B cell (primary cell): ENCODE data around the gene PLA2G4F. TPM values are rescaled to one million over a fixed set of nuclear protein-coding genes. Genes with fewer than 3 reads are reported as not detected.

Experiments
- ATAC-seq: fragments of 200-7000 bp; cut with Tn5 transposase; one replicate; pipeline ENCODE4 v1.10.0; 2021; ENCODE audit warnings: low read depth, mild to moderate bottlenecking, moderate number of reproducible peaks, moderate library complexity
- CTCF ChIA-PET: fragments of 350-600 bp; sonication (Branson Sonifier 250); formaldehyde crosslinking; loops from one replicate; lab custom pipeline; 2021; ENCODE audit warnings: antibody characterized with exemption, inconsistent platforms; lab: Charles Lee
- POLR2A ChIA-PET: fragments of 350-600 bp; sonication (Branson Sonifier 250); formaldehyde crosslinking; loops from one replicate; lab custom pipeline; 2021; ENCODE audit warnings: antibody characterized with exemption; lab: Charles Lee
- DNase-seq: peaks from one replicate; pipeline ENCODE4 v3.0.0; 2013
- H2AFZ ChIP-seq: 2 replicates; pipeline ENCODE4 v1.6.1; 2012; ENCODE audit warnings: mild to moderate bottlenecking, low read depth, low read length; ENCODE audit not compliant: insufficient read depth, poor library complexity, severe bottlenecking
- H3K27ac ChIP-seq, 2 donors: 1 replicate in 1 of 2; 2 replicates in 1 of 2; pipeline ENCODE4 v1.5.1; 2012 to 2013; ENCODE audit warnings: low read length in 2 of 2, mild to moderate bottlenecking in 2 of 2, moderate library complexity in 1 of 2
- H3K27me3 ChIP-seq, 4 experiments: fragments of 200-600 bp in 1 of 4; sonication (generic) in 1 of 4; replicated peaks in 1 of 4; 1 replicate in 2 of 4; 2 replicates in 2 of 4; pipeline versions ENCODE4 v1.6.1 to v1.7.0; 2013 to 2016; ENCODE audit warnings: low read length in 3 of 4, mild to moderate bottlenecking in 2 of 4, mixed read lengths in 1 of 4, moderate library complexity in 1 of 4; ENCODE audit not compliant: insufficient read depth in 4 of 4, control insufficient read depth in 3 of 4; ENCODE audit errors: control extremely low read depth in 1 of 4
- H3K36me3 ChIP-seq, 2 experiments: replicated peaks in 1 of 2; 1 replicate in 1 of 2; 2 replicates in 1 of 2; pipeline versions ENCODE4 v1.6.1 to v1.7.1; 2013; ENCODE audit warnings: low read length in 1 of 2; ENCODE audit not compliant: insufficient read depth in 2 of 2, control insufficient read depth in 1 of 2; ENCODE audit errors: control extremely low read depth in 1 of 2, extremely low read depth in 1 of 2
- H3K4me1 ChIP-seq, 2 donors: fragments of 200-600 bp in 1 of 2; sonication (generic) in 1 of 2; 1 replicate in 1 of 2; 2 replicates in 1 of 2; pipeline versions ENCODE4 v1.5.1 to v1.6.1; 2013 to 2017; ENCODE audit warnings: low read length in 2 of 2; ENCODE audit not compliant: control insufficient read depth in 2 of 2, insufficient read depth in 2 of 2
- H3K4me2 ChIP-seq: replicated peaks from 2 replicates; pipeline ENCODE3; 2012; ENCODE audit warnings: mild to moderate bottlenecking, low read depth, low read length; ENCODE audit not compliant: poor library complexity, severe bottlenecking
- H3K4me3 ChIP-seq, 5 experiments: fragments of 200-600 bp in 1 of 5; sonication (generic) in 1 of 5; 1 replicate in 3 of 5; 2 replicates in 2 of 5; pipeline versions ENCODE4 v1.5.1 to v1.7.0; 2011 to 2016; ENCODE audit warnings: low read length in 4 of 5, mild to moderate bottlenecking in 4 of 5, low read depth in 2 of 5, control low read depth in 1 of 5, moderate library complexity in 1 of 5; ENCODE audit not compliant: insufficient read depth in 1 of 5; ENCODE audit errors: control extremely low read depth in 1 of 5, extremely low read depth in 1 of 5
- H3K79me2 ChIP-seq: fragments of 200-600 bp; sonication (generic); one replicate; pipeline ENCODE4 v1.6.0; 2016; ENCODE audit warnings: low read length; ENCODE audit not compliant: control insufficient read depth, insufficient read depth
- H3K9ac ChIP-seq: fragments of 200-600 bp; sonication (generic); 2 replicates; pipeline ENCODE4 v1.6.1; 2017; ENCODE audit warnings: mild to moderate bottlenecking, low read length, moderate library complexity
- H3K9me3 ChIP-seq, 3 donors: one replicate each; pipeline versions ENCODE4 v1.6.1 to v1.7.1; 2013; ENCODE audit warnings: low read length in 2 of 3; ENCODE audit not compliant: control insufficient read depth in 2 of 3, insufficient read depth in 1 of 3; ENCODE audit errors: control extremely low read depth in 1 of 3
- H4K20me1 ChIP-seq: 2 replicates; pipeline ENCODE4 v1.6.0; 2012; ENCODE audit warnings: mild to moderate bottlenecking, low read length; ENCODE audit not compliant: insufficient read depth, control insufficient read depth, poor library complexity, severe bottlenecking
- H3K27ac Mint-ChIP-seq: one replicate; pipeline ENCODE4 v1.8.0; 2021; ENCODE audit warnings: mixed read lengths
- H3K27me3 Mint-ChIP-seq: one replicate; pipeline ENCODE4 v1.8.0; 2021; ENCODE audit warnings: mixed read lengths
- H3K4me1 Mint-ChIP-seq: one replicate; pipeline ENCODE4 v1.8.0; 2021; ENCODE audit warnings: mixed read lengths
- H3K4me3 Mint-ChIP-seq: one replicate; pipeline ENCODE4 v1.8.0; 2021; ENCODE audit warnings: mixed read lengths
- H3K9me3 Mint-ChIP-seq: one replicate; pipeline ENCODE4 v1.8.0; 2022; ENCODE audit warnings: mixed read lengths; ENCODE audit not compliant: insufficient read depth
- CTCF ChIP-seq: fragments of 200-600 bp; IDR thresholded peaks from one replicate; pipeline ENCODE4 v1.8.0; 2022; ENCODE audit warnings: antibody characterized with exemption, mild to moderate bottlenecking
- EZH2 ChIP-seq: IDR thresholded peaks from 2 replicates; pipeline ENCODE4 v1.6.1; 2012; ENCODE audit warnings: borderline replicate concordance, low read depth, mild to moderate bottlenecking, moderate library complexity, low read length; ENCODE audit not compliant: insufficient read depth, poor library complexity, severe bottlenecking
- WGBS: methylation state at CpG from one replicate; pipeline ENCODE4 v1.1.5; 2013; ENCODE audit warnings: missing lambda C conversion rate; ENCODE audit not compliant: insufficient coverage; 5-methylcytosine and 5-hydroxymethylcytosine counted together
- intact Hi-C: fragments of 100-400 bp; cut with micrococcal nuclease; formaldehyde crosslinking; loops from one replicate; pipeline ENCODE4 v1.10.0; 2022
- polyA plus RNA-seq: library from polyadenylated mRNA; depleted of rRNA; stranded (reverse); fragments of >200 nt; gene quantifications from 2 replicates; pipeline ENCODE4 v1.2.3, GENCODE V29; 2012
- total RNA-seq, 2 donors: library from RNA; stranded (reverse); fragments of 120-200 nt in 1 of 2; gene quantifications; 1 replicate in 1 of 2; 2 replicates in 1 of 2; pipeline versions ENCODE4 v1.2.3 to v1.2.4, GENCODE V29; 2013 to 2022

PLA2G4F gene
- total and polyA plus RNA-seq, 2 donors (not counting 1 experiment from before 2014, with no cell fraction given), result not detected

- Histone ChIP-seq H3K27me3 (peaks cover 0 to 4% (median 0%) of the 10 kb centered on the region in 4 experiments), H3K36me3 (no peaks in the 10 kb centered on the region), H3K27ac (no peak overlapping the region), H3K9ac (no peak overlapping the region), H3K4me1 (peaks cover 0 to 3% of the 10 kb centered on the region in 2 donors), H3K9me3 (peaks cover 0 to 3% (median 0%) of the 10 kb centered on the region in 3 donors), H3K79me2 (no peaks in the 10 kb centered on the region), H2AFZ (no peak overlapping the region), H3K4me3 (no peak overlapping the region), H3K4me2 (no peak overlapping the region), H4K20me1 (no peaks in the 10 kb centered on the region)
- Mint-ChIP-seq H3K27ac (no peak overlapping the region), H3K4me1 (no peaks in the 10 kb centered on the region), H3K9me3 (no peaks in the 10 kb centered on the region), H3K4me3 (no peak overlapping the region), H3K27me3 (peaks cover 27% of the 10 kb centered on the region)
- WGBS, result 96% methylated on average over 5 of the region's 8 CpGs
- DNase-seq (no peak), ATAC-seq (no peak)
- intact Hi-C loops, result no loop called here
- ChIA-PET CTCF (no interaction called here), POLR2A (no interaction called here)
- TF ChIP-seq CTCF (no peak), EZH2 (no peak)
Measured at GRCh38 chr15:42100021-42100800, 56.2 kb downstream of the PLA2G4F start.

GRCh38 chr15:42097018-42097417 is 59.4 kb downstream of the PLA2G4F start:
- TF ChIP-seq CTCF, result no peak
- H3K9me3 ChIP-seq, result peaks cover 0 to 3% (median 0%) of the 10 kb centered on the region in 3 donors
- ATAC-seq, result no peak
- Mint-ChIP-seq H3K27me3 (peaks cover 25% of the 10 kb centered on the region), H3K9me3 (no peaks in the 10 kb centered on the region), H3K4me1 (no peaks in the 10 kb centered on the region), H3K27ac (no peak overlapping the region), H3K4me3 (no peak overlapping the region)
- WGBS, result 83% methylated on average over 3 of the region's 5 CpGs
- H2AFZ ChIP-seq, result no peak overlapping the region
- H3K27me3 ChIP-seq, result peaks cover 0 to 4% (median 0%) of the 10 kb centered on the region in 4 experiments
- DNase-seq, result no peak
- H3K9ac ChIP-seq, result no peak overlapping the region
- intact Hi-C loops, result no loop called here
- H3K4me1 ChIP-seq, result no peaks in the 10 kb centered on the region
- H3K4me2 ChIP-seq, result no peak overlapping the region
- H4K20me1 ChIP-seq, result no peaks in the 10 kb centered on the region
- CTCF ChIA-PET, result interaction anchor here (0.7 kb wide), 1 partner anchor 1240 kb away, joined by 3 read pairs; no protein-coding TSS in a partner anchor
- POLR2A ChIA-PET, result no interaction called here
- H3K36me3 ChIP-seq, result no peaks in the 10 kb centered on the region
- no peak overlapping the region for H3K4me3 ChIP-seq
- no peaks in the 10 kb centered on the region for H3K79me2 ChIP-seq
- H3K27ac ChIP-seq, result no peak overlapping the region
